GM18517 (cell line): ENCODE results near the gene ATXN7.

ENCODE experiments used
- ATAC-seq: cut with Tn5 transposase; IDR thresholded peaks from one replicate; pipeline ENCODE4 v1.9.1; 2021; ENCODE audit warnings: mild to moderate bottlenecking, moderate library complexity; ENCODE audit not compliant: unreplicated experiment

Gene ATXN7

GRCh38 chr3:63980830-63981498 lies 117.3 kb downstream of the ATXN7 start:
- ATAC-seq, result no peak

GRCh38 chr3:63981980-63982379 lies 118.3 kb downstream of the ATXN7 start:
- no peak for ATAC-seq

- ATAC-seq, result no peak
Observed at GRCh38 chr3:63984391-63984790, 120.7 kb downstream of the ATXN7 start.

DNA sequence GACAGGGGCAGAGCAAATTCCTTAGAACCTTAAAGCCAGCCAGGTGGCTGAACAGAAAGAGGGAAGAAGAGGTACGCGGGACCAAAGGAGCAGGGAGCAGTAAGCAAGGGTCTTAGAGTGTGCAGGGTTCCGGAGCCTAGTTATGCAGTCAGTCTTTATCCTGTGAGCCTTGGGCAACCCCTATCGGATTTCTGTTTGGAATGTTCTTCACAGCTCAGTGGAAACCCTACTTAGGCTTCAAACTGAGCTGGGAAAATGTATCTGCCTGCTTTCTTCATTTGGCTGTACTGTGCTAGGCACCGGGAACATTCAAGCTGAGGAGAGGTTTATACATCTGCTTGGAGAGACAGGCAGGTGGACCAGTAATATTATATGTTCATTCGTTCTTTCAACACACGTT lies 122.5 kb downstream of the ATXN7 start:
- ATAC-seq, result no peak

- no peak for ATAC-seq
Observed at GRCh38 chr3:63986831-63987230, 123.2 kb downstream of the ATXN7 start.

- ATAC-seq, result no peak
Observed at GRCh38 chr3:63988943-63989342, 125.3 kb downstream of the ATXN7 start.

DNA sequence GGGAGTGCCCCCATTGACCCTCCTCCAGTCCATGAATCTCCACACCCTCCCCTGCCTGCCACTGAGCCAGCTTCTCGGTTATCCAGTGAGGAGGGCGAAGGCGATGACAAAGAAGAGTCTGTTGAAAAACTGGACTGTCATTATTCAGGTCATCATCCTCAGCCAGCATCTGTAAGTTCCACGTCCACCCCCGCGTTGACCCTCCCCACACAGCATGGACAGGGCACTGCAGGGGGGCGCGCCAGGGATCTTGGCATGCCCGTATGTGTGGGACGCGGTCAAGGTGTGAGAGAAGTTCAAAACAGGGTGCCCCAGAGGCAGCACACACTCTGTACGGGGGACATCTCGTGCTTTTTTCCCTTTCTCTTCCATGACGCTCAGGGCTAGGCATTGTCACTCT lies 126.5 kb downstream of the ATXN7 start:
- no peak for ATAC-seq

- no peak for ATAC-seq
Observed at GRCh38 chr3:63990733-63991132, 127.1 kb downstream of the ATXN7 start.

GRCh38 chr3:63991666-63992065 lies 128.0 kb downstream of the ATXN7 start:
- ATAC-seq, result no peak

DNA sequence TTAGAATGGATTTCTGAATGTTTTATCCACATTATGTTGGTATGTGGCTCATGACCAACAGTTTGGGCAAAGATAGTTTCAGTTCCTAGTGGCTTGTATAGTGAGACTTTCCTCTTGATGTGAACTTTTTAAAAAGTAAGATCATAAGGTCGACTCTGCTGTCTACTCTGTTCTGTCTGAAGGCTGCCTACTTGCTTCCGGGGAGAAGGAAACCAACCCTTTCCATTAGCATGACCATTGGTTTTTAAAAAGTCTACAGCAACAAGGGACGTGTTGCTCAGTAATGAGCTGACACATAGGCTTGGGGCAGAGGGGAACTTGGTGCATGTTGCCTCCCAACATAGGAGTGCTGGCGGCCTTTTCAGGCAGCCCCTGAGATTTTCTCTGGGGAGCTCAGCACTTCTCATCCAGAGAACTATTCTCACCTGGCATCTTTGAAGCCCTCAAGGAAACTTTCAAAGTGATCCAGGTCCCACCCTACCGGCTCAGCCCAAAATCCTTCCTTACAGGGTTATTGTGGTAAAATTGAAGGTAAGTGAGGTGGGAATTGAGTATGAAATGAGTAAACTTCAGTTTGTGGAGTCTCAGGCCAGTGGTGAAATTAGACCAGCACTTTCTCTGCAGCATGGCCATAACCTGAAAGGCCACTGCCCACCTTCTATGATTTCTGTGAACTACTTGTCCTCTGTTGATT lies 129.0 kb downstream of the ATXN7 start:
- no peak for ATAC-seq

DNA sequence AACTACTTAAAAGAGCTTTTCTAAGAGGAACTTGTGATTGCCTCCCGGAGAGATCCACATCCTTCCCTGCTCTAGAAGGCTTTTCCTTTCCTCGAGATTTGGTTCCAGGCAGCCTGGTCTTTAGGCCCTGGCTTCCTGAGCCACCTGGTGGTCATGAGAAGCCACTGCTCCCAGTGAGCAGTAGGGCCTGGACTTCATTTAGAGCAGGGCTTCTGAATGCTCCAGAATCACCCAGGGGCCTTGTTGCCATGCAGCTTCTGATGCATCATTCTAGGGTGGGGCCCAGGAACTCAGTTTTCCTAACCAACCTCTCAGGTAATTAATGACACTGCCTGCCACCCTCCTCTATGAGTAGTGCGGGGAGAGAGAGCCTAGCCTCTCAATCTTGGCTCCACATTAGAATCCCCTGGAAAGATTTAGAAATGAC lies 130.0 kb downstream of the ATXN7 start:
- peak; percentile 58 for ATAC-seq

DNA sequence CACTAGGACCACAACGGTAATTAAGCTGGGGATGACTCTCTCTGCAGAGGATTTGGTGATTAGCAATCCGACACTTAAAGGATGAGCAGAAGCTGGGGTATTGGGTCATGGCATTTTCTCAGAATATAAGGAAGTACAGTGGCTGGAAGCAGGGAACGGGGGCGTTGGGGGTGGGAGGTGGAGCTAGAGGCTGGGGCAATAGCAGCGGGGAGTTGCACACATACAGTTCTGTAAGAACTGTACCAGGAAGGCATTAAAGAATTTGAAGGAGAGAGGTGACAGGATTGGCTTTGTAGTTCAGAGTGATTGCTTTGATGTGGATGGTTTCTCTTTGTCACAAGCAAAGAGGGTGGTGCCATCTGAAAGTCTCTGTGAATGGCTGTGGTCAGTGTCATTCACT lies 131.4 kb downstream of the ATXN7 start:
- no peak for ATAC-seq

GRCh38 chr3:63998852-63999754 lies 135.4 kb downstream of the ATXN7 start:
- no peak for ATAC-seq

GRCh38 chr3:64000453-64001055 lies 136.9 kb downstream of the ATXN7 start:
- no peak for ATAC-seq

DNA sequence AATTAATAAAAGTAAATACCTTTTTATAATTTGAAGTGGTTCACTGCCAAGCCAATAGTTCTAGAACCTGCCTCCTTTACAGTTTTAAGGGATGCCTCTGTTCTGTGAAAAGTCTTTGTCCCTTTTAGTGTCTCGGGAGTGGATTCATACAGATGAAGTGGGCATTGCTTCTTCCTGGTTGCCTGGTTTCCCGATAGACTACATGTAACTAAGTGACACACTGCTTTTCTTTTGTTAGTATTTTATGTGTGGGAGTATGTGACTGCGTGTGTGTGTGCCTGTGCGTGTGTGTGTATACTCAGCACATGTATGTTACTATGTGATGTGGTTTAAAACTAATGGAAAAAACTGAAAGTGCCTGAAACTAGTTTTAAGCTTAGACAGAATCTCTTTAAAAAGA lies 138.6 kb downstream of the ATXN7 start:
- ATAC-seq, result no peak

DNA sequence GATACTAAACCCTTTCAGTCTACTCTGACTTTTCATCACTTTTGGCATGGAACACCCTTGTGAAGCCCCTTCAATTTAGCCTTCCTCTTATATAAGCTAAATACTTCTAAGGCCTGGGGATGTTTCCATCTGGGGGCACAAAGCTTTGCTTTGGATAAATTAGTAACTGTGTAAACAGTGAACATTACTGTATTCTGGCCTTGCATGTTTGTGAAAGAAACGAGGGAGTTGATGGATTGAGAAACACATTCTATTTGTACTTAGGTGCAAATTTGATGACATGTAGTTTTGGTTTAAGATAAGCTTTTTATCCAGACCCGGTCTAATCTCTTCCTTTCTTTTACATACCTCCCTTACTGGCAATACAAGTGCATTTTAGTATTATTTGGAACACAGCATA lies 139.9 kb downstream of the ATXN7 start:
- ATAC-seq, result no peak

- no peak for ATAC-seq
Observed at GRCh38 chr3:64008017-64008416, 144.3 kb downstream of the ATXN7 start.

DNA sequence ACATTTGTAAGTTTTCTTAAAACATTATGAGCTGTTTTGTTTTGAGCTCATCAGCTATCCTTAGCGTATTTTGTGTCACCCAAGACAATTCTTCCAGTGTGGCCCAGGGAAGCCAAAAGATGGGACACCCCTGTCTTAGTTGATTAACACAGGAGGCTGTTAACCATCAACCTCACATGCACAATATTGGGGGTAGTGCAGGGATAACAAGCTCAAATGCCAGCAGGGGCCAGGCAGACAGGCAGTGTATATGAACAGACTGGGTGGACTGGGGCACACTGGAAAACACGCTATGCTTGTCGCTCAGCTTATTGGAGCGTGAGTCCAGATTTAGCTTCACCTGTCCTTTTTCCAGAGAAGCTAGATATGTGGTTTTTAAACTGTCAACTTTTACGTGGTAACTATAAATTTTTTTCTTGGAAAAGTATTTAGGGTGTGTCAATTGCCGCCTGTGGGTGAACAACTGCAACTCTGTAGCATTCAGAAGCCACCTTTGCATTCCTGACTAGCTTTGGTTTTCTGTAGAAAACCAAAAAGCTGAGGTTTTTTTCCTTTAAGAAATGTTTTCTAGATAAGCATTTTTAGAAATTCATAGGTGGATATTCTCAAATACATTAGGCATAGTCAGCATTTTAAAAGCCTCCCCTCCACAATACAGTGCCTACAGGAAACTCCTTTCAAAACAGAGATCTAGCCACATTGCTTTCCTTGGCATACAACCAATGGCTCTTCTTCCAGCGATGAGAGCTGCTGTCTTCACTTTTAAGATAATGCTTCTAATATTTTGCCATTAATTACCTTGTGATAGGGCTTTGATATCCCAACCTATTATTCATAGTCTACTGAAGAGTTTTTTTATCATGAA lies 145.1 kb downstream of the ATXN7 start:
- ATAC-seq, result no peak

GRCh38 chr3:64009528-64009927 lies 145.9 kb downstream of the ATXN7 start:
- ATAC-seq, result no peak

DNA sequence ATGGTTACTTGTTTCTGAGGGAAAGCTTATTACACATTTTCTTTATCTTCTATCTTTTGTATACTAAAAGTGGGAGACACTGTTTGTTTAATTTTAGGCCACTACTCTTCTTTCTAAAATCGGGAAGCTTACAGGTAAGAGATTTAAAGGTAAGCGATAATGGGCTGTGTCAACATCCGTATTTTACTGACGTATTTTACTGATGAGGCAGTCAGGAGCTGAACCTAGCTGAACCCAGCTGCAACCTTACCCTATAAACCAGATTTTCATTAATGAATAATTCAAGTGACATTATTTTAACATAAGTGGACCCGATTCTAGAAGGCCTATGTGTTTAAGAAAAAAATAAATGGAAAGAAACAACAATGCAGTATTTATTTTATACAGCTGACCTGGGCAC lies 146.5 kb downstream of the ATXN7 start:
- no peak for ATAC-seq
